HG03025 (cell line): ENCODE results near the gene RTBDN.
A peak's percentile ranks its signal among the peaks of the same experiment; 100 is the strongest.

Experiments used
- ATAC-seq: cut with Tn5 transposase; IDR thresholded peaks from one replicate; pipeline ENCODE4 v1.9.1; 2021; ENCODE audit warnings: mild to moderate bottlenecking, moderate library complexity; ENCODE audit not compliant: unreplicated experiment, low FRiP score

Gene RTBDN

GRCh38 chr19:12834566-12834943, at the start of gene RTBDN:
Gene RTBDN (minus strand): TSS chr19:12834579. CDS start chr19:12829979, 4,600 bp downstream.
- ATAC-seq = no peak

DNA sequence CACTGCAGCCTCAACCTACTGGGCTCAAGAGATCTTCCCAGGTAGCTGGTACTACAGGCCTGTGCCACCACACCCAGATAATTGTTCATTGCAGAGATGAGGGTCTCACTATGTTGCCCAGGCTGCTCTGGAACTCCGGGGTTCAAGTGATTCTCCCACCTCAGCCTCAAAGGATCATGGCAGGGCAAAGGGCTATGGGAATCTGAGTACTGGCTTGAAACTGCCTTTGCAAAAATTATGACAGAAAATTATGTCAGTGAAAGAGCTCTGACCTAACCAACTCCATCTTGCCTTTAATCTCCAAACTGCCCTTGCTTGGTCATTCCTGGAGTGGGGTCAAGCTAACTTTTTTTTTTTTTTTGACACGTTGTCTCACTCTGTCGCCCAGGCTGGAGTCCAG, 48.2 kb upstream of the RTBDN start:
- ATAC-seq = no peak

DNA sequence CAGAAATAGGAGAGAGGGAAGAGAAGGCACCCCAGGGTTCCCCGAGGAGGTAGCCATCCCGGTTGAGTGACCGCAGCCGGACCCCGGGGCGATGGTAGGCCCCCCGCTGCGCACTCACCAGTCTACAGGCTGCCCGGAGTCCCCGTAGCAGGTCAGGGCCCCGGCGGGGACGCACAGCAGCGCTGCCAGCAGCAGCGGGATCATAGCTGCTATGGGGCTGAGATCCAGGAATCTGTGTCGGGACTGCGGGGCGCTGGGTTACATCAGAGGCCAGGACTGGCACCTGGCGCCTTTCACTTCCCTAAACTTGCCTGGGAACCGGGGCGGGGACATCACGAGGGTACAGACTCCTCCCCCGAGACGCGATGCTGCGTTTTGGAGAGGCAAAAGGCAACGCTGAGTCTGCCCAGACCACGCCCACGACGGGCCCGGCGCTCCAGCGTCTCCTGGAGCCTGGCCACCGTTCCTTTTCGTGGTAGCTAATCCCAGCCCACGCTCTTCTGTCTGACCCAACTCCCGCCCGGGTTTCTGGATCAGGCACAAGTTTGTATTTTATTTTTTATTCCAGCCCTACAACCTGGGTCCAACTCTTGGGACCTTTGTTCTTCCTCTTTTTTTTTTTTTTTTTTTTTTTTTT, 46.9 kb upstream of the RTBDN start, which contains the start of gene DNASE2:
TSS of gene DNASE2 (minus strand) at position 278 of the 637 bp plus-strand sequence. CDS start at position 204, 74 bp downstream.
- ATAC-seq = peak; percentile 52

- no peak for ATAC-seq
These were observed 46.3 kb upstream of the RTBDN start for GRCh38 chr19:12880551-12881171.

GRCh38 chr19:12875086-12875485, 40.7 kb upstream of the RTBDN start:
- ATAC-seq = no peak

DNA sequence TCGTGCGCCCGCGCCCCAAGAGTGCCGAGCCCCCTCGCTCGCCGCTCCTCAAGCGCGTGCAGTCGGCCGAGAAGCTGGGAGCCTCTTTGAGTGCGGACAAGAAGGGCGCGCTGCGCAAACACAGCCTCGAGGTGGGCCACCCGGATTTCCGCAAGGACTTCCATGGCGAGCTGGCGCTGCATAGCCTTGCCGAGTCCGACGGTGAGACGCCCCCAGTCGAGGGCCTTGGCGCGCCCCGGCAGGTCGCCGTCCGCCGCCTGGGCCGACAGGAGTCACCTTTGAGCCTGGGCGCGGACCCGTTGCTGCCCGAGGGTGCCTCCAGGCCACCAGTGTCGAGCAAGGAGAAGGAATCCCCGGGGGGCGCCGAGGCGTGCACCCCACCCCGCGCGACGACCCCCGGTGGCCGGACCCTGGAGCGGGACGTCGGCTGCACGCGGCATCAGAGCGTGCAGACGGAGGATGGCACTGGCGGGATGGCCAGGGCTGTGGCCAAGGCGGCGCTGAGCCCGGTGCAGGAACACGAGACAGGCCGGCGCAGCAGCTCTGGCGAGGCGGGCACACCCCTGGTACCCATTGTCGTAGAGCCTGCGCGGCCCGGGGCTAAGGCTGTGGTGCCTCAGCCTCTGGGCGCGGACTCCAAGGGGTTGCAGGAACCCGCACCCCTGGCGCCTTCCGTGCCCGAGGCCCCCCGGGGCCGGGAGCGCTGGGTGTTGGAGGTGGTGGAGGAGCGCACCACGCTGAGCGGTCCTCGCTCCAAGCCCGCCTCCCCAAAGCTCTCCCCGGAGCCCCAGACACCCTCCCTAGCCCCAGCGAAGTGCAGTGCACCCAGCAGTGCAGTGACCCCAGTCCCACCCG, 39.7 kb upstream of the RTBDN start:
- no peak for ATAC-seq

GRCh38 chr19:12872941-12873890, 38.8 kb upstream of the RTBDN start:
- no peak for ATAC-seq

- no peak for ATAC-seq
These were observed 37.9 kb upstream of the RTBDN start for GRCh38 chr19:12872255-12872654.

- no peak for ATAC-seq
These were observed 37.3 kb upstream of the RTBDN start for GRCh38 chr19:12871681-12872080.

GRCh38 chr19:12868540-12869112, 34.2 kb upstream of the RTBDN start:
- ATAC-seq = no peak

GRCh38 chr19:12867120-12868099, 33.0 kb upstream of the RTBDN start:
- ATAC-seq = no peak

DNA sequence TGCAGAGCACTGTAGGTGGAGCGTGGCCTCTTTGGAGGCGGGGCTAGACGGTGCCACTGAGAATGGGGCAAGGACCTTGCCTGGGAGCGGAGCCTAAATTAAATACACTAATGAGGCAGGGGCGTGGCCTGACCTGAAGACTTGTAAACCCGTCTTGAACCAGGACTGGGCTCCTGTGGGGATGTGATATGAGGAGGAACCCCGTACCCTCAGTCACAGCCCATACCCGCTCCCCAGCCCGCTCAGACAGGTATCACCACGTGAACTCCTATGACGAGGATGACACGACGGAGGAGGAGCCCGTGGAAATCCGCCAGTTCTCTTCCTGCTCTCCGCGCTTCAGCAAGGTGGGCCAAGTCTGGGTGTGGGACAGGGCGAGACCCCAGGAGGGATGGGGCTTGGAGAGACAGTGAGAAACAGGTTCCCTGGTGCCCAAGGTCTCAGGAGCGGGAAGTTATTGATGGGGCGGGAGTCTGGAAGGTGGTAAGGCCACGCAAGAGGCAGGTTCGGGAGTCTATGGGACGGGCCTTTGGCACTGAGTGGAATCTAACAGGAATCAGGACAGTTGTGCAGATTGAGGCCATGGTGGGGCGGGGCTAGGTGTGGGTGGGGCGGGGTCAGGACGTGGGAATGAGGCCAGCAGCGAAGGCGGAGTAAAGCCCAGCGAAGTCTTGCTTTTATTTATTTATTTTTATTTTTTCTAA, 32.2 kb upstream of the RTBDN start:
- ATAC-seq = no peak

DNA sequence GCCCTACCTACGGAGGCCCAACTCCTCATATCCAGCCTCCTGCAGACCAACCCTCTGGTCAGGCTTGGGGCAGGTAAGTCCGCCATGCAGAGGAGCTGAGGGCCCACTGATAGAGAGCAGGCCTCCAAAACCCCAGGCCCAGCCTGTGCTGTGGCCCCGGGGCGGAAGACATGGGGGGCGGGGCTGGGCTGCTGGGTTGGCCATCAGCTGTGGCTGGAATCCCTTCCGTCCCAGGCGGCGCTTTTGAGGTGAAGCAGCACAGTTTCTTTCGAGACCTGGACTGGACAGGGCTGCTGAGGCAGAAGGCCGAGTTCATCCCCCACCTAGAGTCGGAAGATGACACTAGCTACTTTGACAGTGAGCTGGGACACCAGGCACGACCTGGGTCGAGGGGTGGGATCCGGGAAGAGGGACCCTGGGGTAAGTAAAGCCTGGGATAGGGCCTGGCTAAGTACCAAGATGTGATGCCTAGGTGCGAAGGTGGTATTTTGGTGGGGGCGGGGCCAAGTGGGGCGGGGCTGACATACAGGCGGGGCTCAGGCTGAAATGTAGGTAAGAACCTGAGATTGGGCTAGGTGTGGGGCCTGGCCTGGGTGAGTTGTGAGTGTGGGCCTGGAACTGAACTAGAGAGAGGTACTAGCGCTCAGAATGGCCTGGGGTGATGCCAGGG, 31.5 kb upstream of the RTBDN start:
- ATAC-seq = no peak

GRCh38 chr19:12864721-12865715, 30.6 kb upstream of the RTBDN start:
- no peak for ATAC-seq

GRCh38 chr19:12864143-12864542, 29.8 kb upstream of the RTBDN start:
- ATAC-seq = no peak

- no peak for ATAC-seq
These were observed 25.2 kb upstream of the RTBDN start for GRCh38 chr19:12859546-12859945.
